ENCODE measurements around the gene ORMDL2. TPM values are rescaled to one million over a fixed set of nuclear protein-coding genes. Genes with fewer than 3 reads are reported as not detected.
A peak's percentile ranks its signal among the peaks of the same experiment; 100 is the strongest.
"Not testable (repeated sequence)": the region's sequence is repeated elsewhere in the genome, so short reads cannot be mapped to it uniquely, and the experiment has no call there.

Gene ORMDL2
- total RNA-seq, 2 donors from 2014 or later: 29.5 to 33.5 TPM

DNA sequence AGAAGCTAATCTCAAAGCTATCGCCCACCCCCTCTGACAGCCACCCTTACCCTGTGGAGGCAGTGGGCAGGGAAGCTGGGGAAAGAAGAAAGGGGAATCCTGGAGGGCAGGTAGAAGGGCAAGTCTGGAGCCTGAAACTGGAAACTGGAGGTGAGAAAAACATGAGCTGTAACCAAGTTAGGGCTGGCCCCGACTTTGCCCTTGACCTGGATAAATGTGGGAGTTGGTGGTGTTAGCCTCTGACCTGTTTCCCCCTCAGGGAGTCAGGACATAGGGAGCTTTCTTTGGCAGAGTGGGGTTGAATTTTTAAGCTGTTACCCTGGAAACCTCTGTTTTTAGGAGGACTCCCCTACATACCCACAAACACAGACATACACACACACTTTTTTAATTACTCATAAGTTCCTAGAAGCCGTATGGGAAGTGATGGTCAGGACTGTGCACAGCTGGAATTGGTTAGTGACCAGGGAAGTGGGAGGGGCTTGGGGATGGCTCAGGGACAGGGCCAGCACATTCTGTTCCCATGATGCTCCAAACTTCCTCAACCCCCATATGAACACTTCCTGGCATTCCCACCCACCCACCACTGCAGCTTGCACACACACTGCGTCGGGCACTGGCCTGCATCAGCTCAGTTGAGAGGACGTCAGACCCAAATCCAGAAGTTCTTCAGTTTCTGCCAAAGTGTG, 29.9 kb downstream of the ORMDL2 start:
- peaks cover 18% of the 10 kb centered on the region for H3K4me1 Mint-ChIP-seq (ENCODE audit: low read depth)
- no peaks in the 10 kb centered on the region for H3K27me3 Mint-ChIP-seq (ENCODE audit: low read depth)
- H3K4me3 Mint-ChIP-seq: peak overlapping the region; percentile 58 to 59
- DNase-seq (peak in 1 of 2 donors; percentile 22), ATAC-seq (replicated peaks in 1 of 2) (peak; percentile 73 to 83)
- H3K9me3 Mint-ChIP-seq: no peaks in the 10 kb centered on the region
- peak overlapping the region; percentile 83 for H3K27ac Mint-ChIP-seq
- no peaks in the 10 kb centered on the region for H3K36me3 Mint-ChIP-seq (ENCODE audit: insufficient read depth in 2 of 2)

DNA sequence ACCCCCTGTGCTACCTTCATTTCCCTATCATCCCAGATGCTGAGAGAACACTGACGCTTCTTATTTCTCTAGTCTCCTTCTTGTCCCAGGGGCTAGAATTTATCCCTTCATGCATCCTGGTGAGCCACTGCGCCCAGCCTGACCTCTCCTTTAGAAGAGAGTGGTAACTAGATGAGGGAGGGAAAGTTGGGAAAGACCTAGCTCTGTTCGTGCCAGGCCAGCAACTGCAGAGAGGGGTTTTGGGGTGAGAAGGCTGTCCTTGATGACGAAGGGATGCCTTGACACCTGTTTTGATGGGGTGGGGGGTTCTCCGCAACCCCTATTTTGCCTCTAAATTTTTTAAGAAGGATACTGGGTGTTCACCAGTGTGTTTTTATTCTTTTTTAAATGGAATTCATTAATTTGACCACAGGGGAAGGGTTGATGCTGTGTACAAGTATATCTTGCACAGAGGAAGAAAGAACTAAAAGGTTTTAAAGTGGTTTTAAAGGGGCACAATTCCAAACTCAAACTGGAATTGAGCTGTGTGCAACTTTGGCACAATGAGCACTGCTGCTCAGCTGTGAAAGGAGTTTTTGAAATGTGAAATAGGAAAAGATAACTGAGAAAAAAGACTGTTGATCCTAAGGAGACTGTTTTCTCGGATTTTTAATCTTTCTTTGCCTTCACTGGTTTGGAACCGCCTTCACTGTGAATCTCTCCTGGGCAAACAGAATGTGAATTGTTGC, 31.9 kb downstream of the ORMDL2 start:
- Mint-ChIP-seq H3K4me1 (ENCODE audit: low read depth) (peaks cover 18% of the 10 kb centered on the region), H3K4me3 (no peak overlapping the region), H3K36me3 (ENCODE audit: insufficient read depth in 2 of 2) (no peaks in the 10 kb centered on the region), H3K9me3 (no peaks in the 10 kb centered on the region), H3K27me3 (ENCODE audit: low read depth) (no peaks in the 10 kb centered on the region), H3K27ac (no peak overlapping the region)
- ATAC-seq (replicated peaks in 1 of 2) (no peak), DNase-seq (no peak)

DNA sequence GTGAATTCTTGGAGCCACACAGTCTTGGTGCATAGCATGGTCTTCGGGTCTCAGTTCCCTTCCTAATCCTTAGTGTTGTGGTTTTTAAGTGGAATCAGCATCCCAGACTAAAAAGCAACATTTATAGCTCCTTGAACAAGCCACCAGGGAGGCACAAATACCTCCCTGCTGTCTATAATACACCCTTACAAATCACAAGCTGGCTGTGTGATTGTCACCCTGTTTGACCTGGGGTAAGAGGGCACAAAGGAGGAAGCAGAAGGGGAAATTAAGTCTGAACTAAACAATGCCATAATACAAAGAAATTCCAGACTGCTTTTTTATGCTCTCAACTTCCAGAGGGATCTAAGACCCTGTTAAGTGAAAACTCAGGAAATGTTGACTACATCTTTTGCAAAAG, 32.6 kb downstream of the ORMDL2 start:
- DNase-seq (no peak), ATAC-seq (replicated peaks in 1 of 2) (no peak)
- Mint-ChIP-seq H3K36me3 (ENCODE audit: insufficient read depth in 2 of 2) (no peaks in the 10 kb centered on the region), H3K27ac (no peak overlapping the region), H3K27me3 (ENCODE audit: low read depth) (no peaks in the 10 kb centered on the region), H3K4me3 (no peak overlapping the region), H3K4me1 (ENCODE audit: low read depth) (peaks cover 18% of the 10 kb centered on the region), H3K9me3 (no peaks in the 10 kb centered on the region)

DNA sequence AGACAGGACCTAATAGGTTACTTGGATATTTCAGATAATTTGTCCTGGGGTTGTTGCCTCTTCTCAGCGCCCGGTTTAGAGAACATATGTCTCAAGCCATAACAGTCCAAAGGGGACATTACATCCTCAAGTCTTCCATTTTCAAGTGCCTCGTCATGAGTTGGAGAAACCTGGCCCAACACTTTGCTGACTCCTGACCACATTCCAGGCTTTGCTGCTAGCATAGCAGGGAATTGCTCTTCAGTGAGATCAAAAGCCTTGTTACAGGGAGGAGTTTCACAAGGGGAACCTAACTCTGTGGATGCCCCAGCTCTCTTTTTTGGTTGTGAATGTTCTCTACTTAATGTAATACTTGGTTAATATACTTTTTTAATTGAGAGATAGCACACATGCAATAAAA, 33.1 kb downstream of the ORMDL2 start:
- Mint-ChIP-seq H3K36me3 (ENCODE audit: insufficient read depth in 2 of 2) (no peaks in the 10 kb centered on the region), H3K4me1 (ENCODE audit: low read depth) (peaks cover 18% of the 10 kb centered on the region), H3K27me3 (ENCODE audit: low read depth) (no peaks in the 10 kb centered on the region), H3K9me3 (no peaks in the 10 kb centered on the region), H3K27ac (no peak overlapping the region), H3K4me3 (no peak overlapping the region)
- DNase-seq: no peak
- ATAC-seq (replicated peaks in 1 of 2): no peak

DNA sequence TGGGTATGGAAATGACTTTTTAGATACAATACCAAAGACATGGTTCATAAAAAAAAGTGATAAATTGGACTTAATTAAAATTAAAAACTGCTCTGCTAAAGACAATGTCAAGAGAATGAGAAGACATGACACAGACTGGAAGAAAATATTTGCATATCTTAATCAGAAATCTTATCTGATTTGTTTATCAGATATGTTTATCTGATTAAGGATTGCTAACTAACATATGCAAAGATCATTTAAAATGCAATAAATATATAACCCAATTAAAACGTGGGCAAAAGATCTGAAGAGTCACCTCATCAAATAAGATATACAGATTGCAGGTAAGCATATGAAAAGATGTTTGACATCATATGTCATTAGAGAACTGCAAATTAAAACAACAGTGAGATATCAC, 34.9 kb downstream of the ORMDL2 start:
- no peak overlapping the region for H3K4me3 Mint-ChIP-seq
- no peaks in the 10 kb centered on the region for H3K9me3 Mint-ChIP-seq
- DNase-seq (no peak), ATAC-seq (replicated peaks in 1 of 2) (no peak)
- no peaks in the 10 kb centered on the region for H3K36me3 Mint-ChIP-seq (ENCODE audit: insufficient read depth in 2 of 2)
- no peaks in the 10 kb centered on the region for H3K27me3 Mint-ChIP-seq (ENCODE audit: low read depth)
- H3K27ac Mint-ChIP-seq: no peak overlapping the region
- peaks cover 6% of the 10 kb centered on the region for H3K4me1 Mint-ChIP-seq (ENCODE audit: low read depth)

DNA sequence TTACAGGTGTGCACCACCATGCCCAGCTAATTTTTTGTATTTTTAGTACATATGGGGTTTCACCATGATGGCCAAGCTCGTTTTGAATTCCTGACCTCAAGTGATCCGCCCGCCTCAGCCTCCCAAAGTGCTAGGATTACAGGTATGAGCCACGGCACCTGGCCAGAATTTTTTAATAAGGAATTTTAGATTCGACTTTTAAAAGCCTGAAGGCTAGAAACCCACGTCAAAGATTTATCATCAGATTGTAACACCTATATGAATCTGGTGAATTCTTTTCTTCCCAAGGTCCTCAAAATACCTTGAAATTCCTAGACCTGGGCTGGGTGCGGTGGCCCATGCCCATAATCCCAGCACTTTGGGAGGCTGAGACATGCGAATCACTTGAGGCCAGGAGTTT, 43.6 kb downstream of the ORMDL2 start:
- no peak overlapping the region for H3K27ac Mint-ChIP-seq
- H3K9me3 Mint-ChIP-seq: peaks cover 3 to 4% of the 10 kb centered on the region in 2 donors
- ATAC-seq (replicated peaks in 1 of 2) (no peak), DNase-seq (no peak)
- H3K36me3 Mint-ChIP-seq (ENCODE audit: insufficient read depth in 2 of 2): peaks cover 0 to 2% of the 10 kb centered on the region in 2 donors
- H3K4me1 Mint-ChIP-seq (ENCODE audit: low read depth): no peaks in the 10 kb centered on the region
- no peaks in the 10 kb centered on the region for H3K27me3 Mint-ChIP-seq (ENCODE audit: low read depth)
- H3K4me3 Mint-ChIP-seq: no peak overlapping the region

DNA sequence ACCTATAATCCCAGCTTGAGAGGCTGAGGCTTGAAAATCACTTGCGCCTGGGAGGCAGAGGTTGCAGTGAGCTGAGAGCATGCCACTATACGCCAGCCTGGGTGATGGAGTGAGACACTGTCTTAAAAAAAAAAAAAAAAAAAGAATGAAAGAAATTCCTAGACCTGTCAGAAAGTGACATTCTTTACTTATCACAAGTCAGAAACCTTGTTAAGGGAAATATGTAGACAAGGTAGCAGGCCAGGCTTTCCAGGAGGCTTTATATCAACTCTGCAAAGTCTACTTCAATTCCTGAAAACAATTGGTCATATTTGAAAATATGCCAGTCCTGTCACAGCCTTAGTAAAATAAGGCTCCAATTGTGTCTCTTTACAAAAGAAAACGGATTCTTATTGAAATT, 44.0 kb downstream of the ORMDL2 start:
- Mint-ChIP-seq H3K4me3 (no peak overlapping the region), H3K4me1 (ENCODE audit: low read depth) (no peaks in the 10 kb centered on the region), H3K27ac (no peak overlapping the region), H3K9me3 (peaks cover 3 to 4% of the 10 kb centered on the region in 2 donors), H3K27me3 (ENCODE audit: low read depth) (no peaks in the 10 kb centered on the region), H3K36me3 (ENCODE audit: insufficient read depth in 2 of 2) (peaks cover 0 to 2% of the 10 kb centered on the region in 2 donors)
- ATAC-seq (replicated peaks in 1 of 2) (no peak), DNase-seq (no peak)

DNA sequence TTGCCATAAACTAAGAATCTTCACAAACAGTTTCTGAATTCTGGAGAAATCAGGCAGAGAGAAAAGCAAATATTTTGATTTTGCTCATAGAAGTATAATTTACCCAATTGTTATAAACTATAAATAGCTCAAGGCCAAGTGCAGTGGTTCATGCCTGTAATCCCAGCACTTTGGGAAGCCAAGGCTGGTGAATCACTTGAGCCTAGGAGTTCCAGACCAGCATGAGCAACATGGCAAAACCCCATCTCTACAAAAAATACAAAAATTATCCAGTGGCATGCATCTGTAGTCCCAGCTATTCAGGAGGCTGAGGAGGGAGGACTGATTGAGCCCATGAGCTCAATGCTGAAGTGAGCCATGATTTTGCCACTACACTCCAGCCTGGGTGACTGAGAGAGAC, 44.4 kb downstream of the ORMDL2 start:
- H3K4me1 Mint-ChIP-seq (ENCODE audit: low read depth): no peaks in the 10 kb centered on the region
- ATAC-seq (replicated peaks in 1 of 2): no peak
- no peaks in the 10 kb centered on the region for H3K27me3 Mint-ChIP-seq (ENCODE audit: low read depth)

DNA sequence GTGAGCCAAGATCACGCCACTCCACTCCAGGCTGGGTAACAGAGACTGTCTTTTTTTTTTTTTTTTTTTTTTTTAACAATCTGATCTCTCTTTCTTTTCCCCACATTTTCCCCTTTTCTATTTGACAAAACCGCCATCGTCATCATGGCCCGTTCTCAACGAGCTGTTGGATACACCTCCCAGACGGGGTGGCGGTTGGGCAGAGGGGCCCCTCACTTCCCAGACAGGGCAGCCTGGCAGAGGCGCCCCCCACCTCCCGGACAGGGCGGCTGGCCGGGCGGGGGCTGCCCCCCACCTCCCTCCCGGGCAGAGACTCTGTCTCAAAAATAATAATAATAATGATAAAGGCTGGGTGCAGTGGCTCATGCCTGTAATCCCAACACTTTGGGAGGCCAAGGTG, 45.1 kb downstream of the ORMDL2 start:
- H3K9me3 Mint-ChIP-seq; DNase-seq; H3K4me1 Mint-ChIP-seq (ENCODE audit: low read depth); H3K4me3 Mint-ChIP-seq; H3K27ac Mint-ChIP-seq; H3K27me3 Mint-ChIP-seq (ENCODE audit: low read depth); ATAC-seq (replicated peaks in 1 of 2); H3K36me3 Mint-ChIP-seq (ENCODE audit: insufficient read depth in 2 of 2): not testable (repeated sequence)

More for the DNA sequence above, 44.4 kb downstream of the ORMDL2 start:
- DNase-seq: no peak
- H3K4me3 Mint-ChIP-seq: no peak overlapping the region
- H3K9me3 Mint-ChIP-seq: peaks cover 3 to 4% of the 10 kb centered on the region in 2 donors
- H3K27ac Mint-ChIP-seq: no peak overlapping the region
- H3K36me3 Mint-ChIP-seq (ENCODE audit: insufficient read depth in 2 of 2): peaks cover 0 to 2% of the 10 kb centered on the region in 2 donors

DNA sequence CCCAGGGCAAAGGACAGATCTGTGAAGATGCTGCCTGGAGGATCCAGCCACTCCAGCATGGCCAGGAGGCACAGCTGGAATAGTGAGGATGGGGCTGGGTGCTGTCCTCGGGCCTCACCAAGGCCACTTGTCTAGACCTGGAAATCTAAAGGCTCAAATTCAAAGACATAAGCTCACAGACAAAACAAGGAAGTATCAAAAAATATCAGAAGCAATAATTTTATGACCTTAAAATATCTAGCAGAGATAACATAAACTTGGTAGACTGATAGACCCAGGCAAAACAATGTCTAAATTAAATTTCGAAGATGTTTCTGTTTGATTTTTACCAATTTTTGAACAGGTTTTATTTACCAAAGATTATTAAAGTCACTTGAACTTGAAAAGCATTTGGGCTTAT, 47.5 kb downstream of the ORMDL2 start:
- Mint-ChIP-seq H3K36me3 (ENCODE audit: insufficient read depth in 2 of 2) (peaks cover 0 to 2% of the 10 kb centered on the region in 2 donors), H3K4me1 (ENCODE audit: low read depth) (no peaks in the 10 kb centered on the region), H3K27me3 (ENCODE audit: low read depth) (no peaks in the 10 kb centered on the region), H3K9me3 (peaks cover 3 to 4% of the 10 kb centered on the region in 2 donors), H3K4me3 (no peak overlapping the region), H3K27ac (no peak overlapping the region)
- DNase-seq (no peak), ATAC-seq (replicated peaks in 1 of 2) (no peak)

DNA sequence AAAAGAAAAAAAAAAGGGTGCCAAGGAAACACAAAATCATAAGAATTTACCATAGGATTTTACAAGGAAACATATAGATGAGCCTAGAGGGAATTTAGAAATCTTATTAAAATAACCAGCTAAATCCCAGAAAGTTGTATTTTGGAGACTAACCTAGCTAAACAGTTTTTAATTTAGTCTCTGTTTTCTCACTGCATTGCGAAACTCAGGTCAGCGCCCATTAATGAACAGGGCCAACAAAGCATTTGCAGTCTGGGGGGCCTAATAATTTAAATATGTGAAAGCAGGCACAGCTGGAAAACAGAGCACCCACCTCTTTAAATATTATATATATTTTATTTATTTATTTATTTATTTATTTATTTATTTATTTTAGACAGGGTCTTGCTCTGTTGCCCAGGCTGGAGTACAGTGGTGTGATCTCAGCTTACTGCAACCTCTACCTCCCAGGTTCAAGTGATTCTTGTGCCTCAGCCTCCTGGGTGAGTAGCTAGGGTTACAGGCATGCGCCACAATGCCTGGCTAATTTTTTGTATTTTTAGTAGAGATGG, 48.7 kb downstream of the ORMDL2 start:
- not testable (repeated sequence) for H3K36me3 Mint-ChIP-seq (ENCODE audit: insufficient read depth in 2 of 2); ATAC-seq (replicated peaks in 1 of 2); H3K27ac Mint-ChIP-seq; H3K27me3 Mint-ChIP-seq (ENCODE audit: low read depth); DNase-seq; H3K9me3 Mint-ChIP-seq; H3K4me3 Mint-ChIP-seq; H3K4me1 Mint-ChIP-seq (ENCODE audit: low read depth)
